ENCODE measurements around the gene SLC9A9.

The SLC9A9 gene

DNA sequence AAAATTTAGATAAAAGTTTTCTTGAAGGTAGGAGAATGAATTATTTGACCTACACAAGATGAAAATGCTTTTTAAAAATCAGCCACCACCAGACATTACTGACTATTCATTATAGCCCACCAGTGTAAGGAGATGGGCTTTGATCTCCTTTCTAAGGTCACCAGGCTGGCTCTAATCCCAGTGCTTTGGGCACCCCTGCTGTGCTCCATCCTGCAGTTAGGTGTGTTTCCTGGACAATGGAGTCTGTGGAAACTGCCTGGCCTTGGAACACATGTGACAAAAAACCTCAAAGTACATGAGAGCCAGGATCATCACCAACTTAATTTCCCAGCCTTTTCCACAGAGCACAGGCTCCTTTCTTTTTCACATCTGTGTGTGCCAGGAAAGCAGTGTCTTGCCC is 467.8 kb downstream of the SLC9A9 start:
- peaks cover 0 to 3% (median 3%) of the 10 kb centered on the region in 5 experiments for H3K9me3 ChIP-seq (ENCODE audit: control extremely low read depth in 1 of 5, control insufficient read depth in 4 of 5, insufficient read depth in 2 of 5, low read depth in 1 of 5, low read length in 4 of 5)
- CTCF ChIA-PET, result no interaction called here
- no peaks in the 10 kb centered on the region for H3K27me3 ChIP-seq (replicated peaks in 2 of 5; ENCODE audit: control insufficient read depth in 4 of 5, insufficient read depth in 5 of 5, low read length in 4 of 5)
- no peak overlapping the region for H3K4me3 ChIP-seq (ENCODE audit: control insufficient read depth in 1 of 7, extremely low read depth in 1 of 7, insufficient read depth in 4 of 7, low read depth in 2 of 7, low read length in 6 of 7)
- DNase-seq, result no peak
- H3K27ac ChIP-seq (ENCODE audit: insufficient read depth in 1 of 2, low read depth in 1 of 2, low read length in 2 of 2, poor library complexity in 1 of 2, severe bottlenecking in 2 of 2), result no peak overlapping the region
- H3K36me3 ChIP-seq (ENCODE audit: control insufficient read depth in 4 of 4, insufficient read depth in 4 of 4, low read length in 3 of 4), result peaks cover 0 to 2% (median 0%) of the 10 kb centered on the region in 4 experiments
- POLR2A ChIA-PET, result no interaction called here
- H3K4me1 ChIP-seq (ENCODE audit: control extremely low read depth in 1 of 4, control insufficient read depth in 4 of 4, insufficient read depth in 4 of 4, low read length in 3 of 4), result no peaks in the 10 kb centered on the region

GRCh38 chr3:143375698-143376097 is 472.6 kb downstream of the SLC9A9 start:
- Histone ChIP-seq H3K27ac (ENCODE audit: insufficient read depth in 1 of 2, low read depth in 1 of 2, low read length in 2 of 2, poor library complexity in 1 of 2, severe bottlenecking in 2 of 2) (no peak overlapping the region), H3K9me3 (ENCODE audit: control extremely low read depth in 1 of 5, control insufficient read depth in 4 of 5, insufficient read depth in 2 of 5, low read depth in 1 of 5, low read length in 4 of 5) (peaks cover 0 to 3% (median 0%) of the 10 kb centered on the region in 5 experiments), H3K4me1 (ENCODE audit: control extremely low read depth in 1 of 4, control insufficient read depth in 4 of 4, insufficient read depth in 4 of 4, low read length in 3 of 4) (no peaks in the 10 kb centered on the region), H3K36me3 (ENCODE audit: control insufficient read depth in 4 of 4, insufficient read depth in 4 of 4, low read length in 3 of 4) (no peaks in the 10 kb centered on the region), H3K4me3 (ENCODE audit: control insufficient read depth in 1 of 7, extremely low read depth in 1 of 7, insufficient read depth in 4 of 7, low read depth in 2 of 7, low read length in 6 of 7) (no peak overlapping the region), H3K27me3 (replicated peaks in 2 of 5; ENCODE audit: control insufficient read depth in 4 of 5, insufficient read depth in 5 of 5, low read length in 4 of 5) (no peaks in the 10 kb centered on the region)
- DNase-seq, result no peak
- POLR2A ChIA-PET, result interaction anchor here (0.7 kb wide), 1 partner anchor 180 kb away, joined by 3 read pairs; no protein-coding TSS in a partner anchor
- CTCF ChIA-PET, result interaction anchor here (0.7 to 0.8 kb wide), 2 partner anchors 11 to 54 kb away, joined by 3 read pairs; no protein-coding TSS in a partner anchor
- no CpG with 5 or more reads among the region's 1 CpG for WGBS (ENCODE audit: insufficient coverage)

GRCh38 chr3:143367171-143367570 is 481.1 kb downstream of the SLC9A9 start:
- Histone ChIP-seq H3K36me3 (ENCODE audit: control insufficient read depth in 4 of 4, insufficient read depth in 4 of 4, low read length in 3 of 4) (no peaks in the 10 kb centered on the region), H3K27ac (ENCODE audit: insufficient read depth in 1 of 2, low read depth in 1 of 2, low read length in 2 of 2, poor library complexity in 1 of 2, severe bottlenecking in 2 of 2) (no peak overlapping the region), H3K4me1 (ENCODE audit: control extremely low read depth in 1 of 4, control insufficient read depth in 4 of 4, insufficient read depth in 4 of 4, low read length in 3 of 4) (peaks cover 11 to 34% (median 16%) of the 10 kb centered on the region in 4 experiments), H3K27me3 (replicated peaks in 2 of 5; ENCODE audit: control insufficient read depth in 4 of 5, insufficient read depth in 5 of 5, low read length in 4 of 5) (no peaks in the 10 kb centered on the region), H3K4me3 (ENCODE audit: control insufficient read depth in 1 of 7, extremely low read depth in 1 of 7, insufficient read depth in 4 of 7, low read depth in 2 of 7, low read length in 6 of 7) (no peak overlapping the region), H3K9me3 (ENCODE audit: control extremely low read depth in 1 of 5, control insufficient read depth in 4 of 5, insufficient read depth in 2 of 5, low read depth in 1 of 5, low read length in 4 of 5) (peaks cover 0 to 1% (median 0%) of the 10 kb centered on the region in 5 experiments)
- ChIA-PET POLR2A (no interaction called here), CTCF (no interaction called here)
- 86% methylated on average over 1 of the region's 1 CpG for WGBS (ENCODE audit: insufficient coverage)
- DNase-seq, result no peak

DNA sequence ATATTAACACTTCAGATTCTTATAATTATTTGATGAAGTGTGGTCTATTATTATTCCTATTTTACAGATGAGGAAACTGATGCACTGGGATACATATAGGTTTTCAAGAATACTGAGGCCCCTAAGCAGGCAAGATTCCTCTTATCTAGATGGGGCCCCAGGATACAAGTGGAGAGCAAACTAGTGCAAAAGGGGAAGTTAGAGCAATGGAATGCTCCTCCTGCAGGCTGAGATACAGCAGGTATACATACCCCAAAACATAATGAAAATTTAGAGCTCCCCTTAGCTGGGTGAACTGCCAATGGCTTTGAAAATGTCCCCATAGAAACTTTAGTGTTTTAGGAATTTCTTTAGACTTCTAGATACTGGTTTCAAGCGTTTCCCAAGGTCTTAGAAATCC is 481.6 kb downstream of the SLC9A9 start:
- H3K4me3 ChIP-seq (ENCODE audit: control insufficient read depth in 1 of 7, extremely low read depth in 1 of 7, insufficient read depth in 4 of 7, low read depth in 2 of 7, low read length in 6 of 7), result no peak overlapping the region
- DNase-seq, result peak; percentile 24 to 64 (median 46)
- peaks cover 11 to 38% (median 18%) of the 10 kb centered on the region in 4 experiments for H3K4me1 ChIP-seq (ENCODE audit: control extremely low read depth in 1 of 4, control insufficient read depth in 4 of 4, insufficient read depth in 4 of 4, low read length in 3 of 4)
- no peaks in the 10 kb centered on the region for H3K27me3 ChIP-seq (replicated peaks in 2 of 5; ENCODE audit: control insufficient read depth in 4 of 5, insufficient read depth in 5 of 5, low read length in 4 of 5)
- POLR2A ChIA-PET, result no interaction called here
- CTCF ChIA-PET, result no interaction called here
- peaks cover 0 to 1% (median 0%) of the 10 kb centered on the region in 5 experiments for H3K9me3 ChIP-seq (ENCODE audit: control extremely low read depth in 1 of 5, control insufficient read depth in 4 of 5, insufficient read depth in 2 of 5, low read depth in 1 of 5, low read length in 4 of 5)
- WGBS (ENCODE audit: insufficient coverage), result no CpG with 5 or more reads among the region's 1 CpG
- no peak overlapping the region for H3K27ac ChIP-seq (ENCODE audit: insufficient read depth in 1 of 2, low read depth in 1 of 2, low read length in 2 of 2, poor library complexity in 1 of 2, severe bottlenecking in 2 of 2)
- no peaks in the 10 kb centered on the region for H3K36me3 ChIP-seq (ENCODE audit: control insufficient read depth in 4 of 4, insufficient read depth in 4 of 4, low read length in 3 of 4)

DNA sequence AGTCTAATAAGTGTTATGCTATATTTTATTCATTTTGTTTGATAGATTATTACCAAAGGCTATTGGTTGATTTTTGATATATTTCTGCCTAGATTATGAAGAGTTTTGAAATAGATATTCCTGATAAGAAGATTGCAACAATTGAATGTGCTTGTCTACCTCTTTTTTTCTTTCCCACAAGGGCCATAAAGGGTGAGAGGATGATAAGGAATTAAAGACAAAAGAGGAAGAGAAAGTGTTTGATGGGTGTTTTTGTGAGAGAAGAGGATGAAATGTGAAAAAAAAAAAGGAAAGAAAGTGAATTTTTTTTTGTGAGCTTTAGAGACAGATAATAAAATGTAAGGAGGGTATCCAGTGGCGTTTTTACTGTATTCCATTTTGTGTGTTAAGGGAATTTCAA is 484.3 kb downstream of the SLC9A9 start:
- ChIA-PET CTCF (interaction anchor here (1.0 kb wide), 1 partner anchor 12 kb away, joined by 3 read pairs; no protein-coding TSS in a partner anchor), POLR2A (no interaction called here)
- peaks cover 11 to 38% (median 18%) of the 10 kb centered on the region in 4 experiments for H3K4me1 ChIP-seq (ENCODE audit: control extremely low read depth in 1 of 4, control insufficient read depth in 4 of 4, insufficient read depth in 4 of 4, low read length in 3 of 4)
- no peak overlapping the region for H3K4me3 ChIP-seq (ENCODE audit: control insufficient read depth in 1 of 7, extremely low read depth in 1 of 7, insufficient read depth in 4 of 7, low read depth in 2 of 7, low read length in 6 of 7)
- no peaks in the 10 kb centered on the region for H3K27me3 ChIP-seq (replicated peaks in 2 of 5; ENCODE audit: control insufficient read depth in 4 of 5, insufficient read depth in 5 of 5, low read length in 4 of 5)
- no CpG with 5 or more reads among the region's 1 CpG for WGBS (ENCODE audit: insufficient coverage)
- DNase-seq, result peak in 2 of 3 donors; percentile 29 to 37
- no peaks in the 10 kb centered on the region for H3K36me3 ChIP-seq (ENCODE audit: control insufficient read depth in 4 of 4, insufficient read depth in 4 of 4, low read length in 3 of 4)
- no peak overlapping the region for H3K27ac ChIP-seq (ENCODE audit: insufficient read depth in 1 of 2, low read depth in 1 of 2, low read length in 2 of 2, poor library complexity in 1 of 2, severe bottlenecking in 2 of 2)
- H3K9me3 ChIP-seq (ENCODE audit: control extremely low read depth in 1 of 5, control insufficient read depth in 4 of 5, insufficient read depth in 2 of 5, low read depth in 1 of 5, low read length in 4 of 5), result peaks cover 0 to 6% (median 2%) of the 10 kb centered on the region in 5 experiments

- Histone ChIP-seq H3K27me3 (replicated peaks in 2 of 5; ENCODE audit: control insufficient read depth in 4 of 5, insufficient read depth in 5 of 5, low read length in 4 of 5) (no peaks in the 10 kb centered on the region), H3K4me3 (ENCODE audit: control insufficient read depth in 1 of 7, extremely low read depth in 1 of 7, insufficient read depth in 4 of 7, low read depth in 2 of 7, low read length in 6 of 7) (peak overlapping the region in 2 of 7 experiments; percentile 6 to 40), H3K27ac (ENCODE audit: insufficient read depth in 1 of 2, low read depth in 1 of 2, low read length in 2 of 2, poor library complexity in 1 of 2, severe bottlenecking in 2 of 2) (peak overlapping the region in 1 of 2 experiments; percentile 45), H3K9me3 (ENCODE audit: control extremely low read depth in 1 of 5, control insufficient read depth in 4 of 5, insufficient read depth in 2 of 5, low read depth in 1 of 5, low read length in 4 of 5) (peaks cover 0 to 6% (median 2%) of the 10 kb centered on the region in 5 experiments), H3K36me3 (ENCODE audit: control insufficient read depth in 4 of 4, insufficient read depth in 4 of 4, low read length in 3 of 4) (no peaks in the 10 kb centered on the region), H3K4me1 (ENCODE audit: control extremely low read depth in 1 of 4, control insufficient read depth in 4 of 4, insufficient read depth in 4 of 4, low read length in 3 of 4) (peaks cover 11 to 38% (median 18%) of the 10 kb centered on the region in 4 experiments)
- ChIA-PET CTCF (interaction anchor here (0.6 kb wide), 1 partner anchor 185 kb away, joined by 3 read pairs; no protein-coding TSS in a partner anchor), POLR2A (no interaction called here)
- peak; percentile 22 to 70 (median 44) for DNase-seq
- no CpG with 5 or more reads among the region's 3 CpGs for WGBS (ENCODE audit: insufficient coverage)
Measured at GRCh38 chr3:143363276-143363675, 485.0 kb downstream of the SLC9A9 start.

GRCh38 chr3:143362115-143362991 is 485.9 kb downstream of the SLC9A9 start:
- WGBS (ENCODE audit: insufficient coverage), result no CpG with 5 or more reads among the region's 2 CpGs
- no peaks in the 10 kb centered on the region for H3K36me3 ChIP-seq (ENCODE audit: control insufficient read depth in 4 of 4, insufficient read depth in 4 of 4, low read length in 3 of 4)
- peak overlapping the region in 2 of 7 experiments; percentile 6 to 40 for H3K4me3 ChIP-seq (ENCODE audit: control insufficient read depth in 1 of 7, extremely low read depth in 1 of 7, insufficient read depth in 4 of 7, low read depth in 2 of 7, low read length in 6 of 7)
- no peak overlapping the region for H3K27ac ChIP-seq (ENCODE audit: insufficient read depth in 1 of 2, low read depth in 1 of 2, low read length in 2 of 2, poor library complexity in 1 of 2, severe bottlenecking in 2 of 2)
- H3K4me1 ChIP-seq (ENCODE audit: control extremely low read depth in 1 of 4, control insufficient read depth in 4 of 4, insufficient read depth in 4 of 4, low read length in 3 of 4), result peaks cover 11 to 38% (median 18%) of the 10 kb centered on the region in 4 experiments
- ChIA-PET CTCF (interaction anchor here (0.9 to 1.1 kb wide), 3 partner anchors 10 to 15 kb away, joined by 3 to 4 read pairs (median 3); no protein-coding TSS in a partner anchor), POLR2A (no interaction called here)
- no peaks in the 10 kb centered on the region for H3K27me3 ChIP-seq (replicated peaks in 2 of 5; ENCODE audit: control insufficient read depth in 4 of 5, insufficient read depth in 5 of 5, low read length in 4 of 5)
- H3K9me3 ChIP-seq (ENCODE audit: control extremely low read depth in 1 of 5, control insufficient read depth in 4 of 5, insufficient read depth in 2 of 5, low read depth in 1 of 5, low read length in 4 of 5), result peaks cover 0 to 6% (median 2%) of the 10 kb centered on the region in 5 experiments
- peak; percentile 29 to 71 (median 49) for DNase-seq

All from common myeloid progenitor, CD34-positive (primary cell).